22Rv1 (cell line): ENCODE data around the gene EPAS1.

Experiments used
- ZFX ChIP-seq: fragments of 450-650 bp; IDR thresholded peaks from 2 replicates; pipeline ENCODE4 v1.6.1; 2017; ENCODE audit warnings: antibody characterized with exemption, borderline replicate concordance
- TF ChIP-seq, protein P1 (sequence below): fragments of 450-650 bp; IDR thresholded peaks from 2 replicates; pipeline ENCODE4 v1.5.1; 2017; ENCODE audit warnings: mild to moderate bottlenecking

DNA sequence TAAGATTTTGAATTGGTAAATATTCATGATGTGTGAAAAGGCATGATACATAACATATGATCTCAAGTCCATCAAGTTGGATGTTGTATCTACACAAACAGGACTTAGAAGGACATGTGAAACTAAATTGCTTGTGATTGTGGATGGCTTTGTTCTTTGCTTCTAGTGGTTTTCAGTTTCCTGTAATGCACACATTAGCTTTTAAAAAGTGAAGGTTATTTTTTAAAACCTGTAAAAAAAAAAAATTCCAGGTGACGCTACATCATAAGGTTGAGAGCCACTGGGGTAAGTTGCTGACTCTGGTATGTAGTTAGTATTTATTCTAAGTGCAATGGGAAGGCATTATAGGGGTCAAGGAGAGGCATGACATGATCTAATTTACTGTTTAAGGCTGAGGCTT is 133.8 kb downstream of the EPAS1 start:
- TF ChIP-seq, protein P1, sequence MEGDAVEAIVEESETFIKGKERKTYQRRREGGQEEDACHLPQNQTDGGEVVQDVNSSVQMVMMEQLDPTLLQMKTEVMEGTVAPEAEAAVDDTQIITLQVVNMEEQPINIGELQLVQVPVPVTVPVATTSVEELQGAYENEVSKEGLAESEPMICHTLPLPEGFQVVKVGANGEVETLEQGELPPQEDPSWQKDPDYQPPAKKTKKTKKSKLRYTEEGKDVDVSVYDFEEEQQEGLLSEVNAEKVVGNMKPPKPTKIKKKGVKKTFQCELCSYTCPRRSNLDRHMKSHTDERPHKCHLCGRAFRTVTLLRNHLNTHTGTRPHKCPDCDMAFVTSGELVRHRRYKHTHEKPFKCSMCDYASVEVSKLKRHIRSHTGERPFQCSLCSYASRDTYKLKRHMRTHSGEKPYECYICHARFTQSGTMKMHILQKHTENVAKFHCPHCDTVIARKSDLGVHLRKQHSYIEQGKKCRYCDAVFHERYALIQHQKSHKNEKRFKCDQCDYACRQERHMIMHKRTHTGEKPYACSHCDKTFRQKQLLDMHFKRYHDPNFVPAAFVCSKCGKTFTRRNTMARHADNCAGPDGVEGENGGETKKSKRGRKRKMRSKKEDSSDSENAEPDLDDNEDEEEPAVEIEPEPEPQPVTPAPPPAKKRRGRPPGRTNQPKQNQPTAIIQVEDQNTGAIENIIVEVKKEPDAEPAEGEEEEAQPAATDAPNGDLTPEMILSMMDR = no peak
- no peak for TF ChIP-seq ZFX
